Stimulated activated CD8-positive, alpha-beta memory T cell treated with anti-CD3 and anti-CD28 coated beads, Interleukin-7, amount 100 ng/mL, for 1 hour (primary cell): Measurements from ENCODE around the gene ERP44.
A peak's percentile ranks its signal among the peaks of the same experiment; 100 is the strongest.
"Not testable (repeated sequence)": the region's sequence is repeated elsewhere in the genome, so short reads cannot be mapped to it uniquely, and the experiment has no call there.

Experiments
- DNase-seq, 2 donors: peaks; one replicate each; pipeline ENCODE4 v3.0.0-alpha.2; 2020; ENCODE audit warnings: low read depth in 2 of 2

ERP44 gene

DNA sequence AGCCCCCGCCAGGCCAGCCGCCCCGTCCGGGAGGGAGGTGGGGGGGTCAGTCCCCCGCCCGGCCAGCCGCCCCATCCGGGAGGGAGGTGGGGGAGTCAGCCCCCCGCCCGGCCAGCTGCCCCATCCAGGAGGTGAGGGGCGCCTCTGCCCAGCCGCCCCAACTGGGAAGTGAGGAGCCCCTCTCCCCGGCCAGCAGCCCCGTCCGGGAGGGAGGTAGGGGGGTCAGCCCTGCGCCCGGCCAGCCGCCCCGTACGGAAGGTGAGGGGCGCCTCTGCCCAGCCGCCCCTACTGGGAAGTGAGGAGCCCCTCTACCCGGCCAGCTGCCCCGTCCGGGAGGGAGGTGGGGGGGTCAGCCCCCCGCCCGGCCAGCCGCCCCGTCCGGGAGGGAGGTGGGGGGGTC, 30.8 kb downstream of the ERP44 start:
- DNase-seq, result not testable (repeated sequence)

DNA sequence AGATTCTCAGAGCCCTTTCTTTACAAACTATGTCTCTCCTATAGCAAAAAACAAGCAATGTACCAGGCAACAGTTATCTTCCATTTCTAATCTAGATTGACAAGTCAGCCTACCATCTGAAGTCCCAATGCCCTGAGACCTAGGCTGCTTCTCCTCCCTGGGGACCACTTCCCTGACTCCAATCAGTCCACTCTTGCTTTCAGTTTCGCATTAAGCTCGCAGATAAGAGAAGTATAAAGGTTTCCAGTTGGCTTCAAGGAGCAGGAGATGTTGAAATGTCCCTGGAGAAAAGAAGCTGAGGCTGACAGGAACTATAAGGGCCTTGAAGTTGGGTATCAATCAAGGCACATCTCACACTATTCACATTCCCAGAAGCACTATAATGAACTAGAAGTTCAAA, 32.3 kb downstream of the ERP44 start:
- DNase-seq, result no peak

DNA sequence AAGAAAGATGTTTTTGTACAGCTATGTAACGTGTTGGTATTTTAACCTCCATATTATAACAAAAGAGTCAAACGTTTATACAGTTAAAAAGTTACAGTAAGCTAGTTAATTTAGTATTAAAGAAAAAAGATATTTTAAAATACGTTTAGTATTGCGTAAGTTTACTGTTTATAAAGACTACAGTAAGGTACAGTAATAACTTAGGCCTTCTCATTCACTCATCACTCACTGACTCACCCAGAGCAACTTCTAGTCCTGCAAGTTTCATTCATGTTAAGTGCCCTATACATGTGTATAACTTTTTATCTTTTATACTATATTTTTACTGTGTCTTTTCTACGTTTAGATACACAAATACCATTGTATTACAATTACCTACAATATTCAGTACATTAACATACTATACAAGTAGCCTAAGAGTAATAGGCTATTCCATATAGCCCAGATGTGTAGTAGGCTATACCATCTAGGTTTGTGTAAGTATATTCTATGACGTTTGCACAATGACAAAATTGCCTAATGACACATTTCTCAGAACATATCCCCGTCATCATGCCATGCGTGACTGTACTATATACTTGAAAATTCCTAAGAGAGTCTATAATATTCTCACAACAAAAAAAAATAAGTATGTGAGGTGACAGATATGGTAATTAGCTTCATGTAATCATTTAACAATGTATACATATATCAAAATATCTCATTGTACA, 33.8 kb downstream of the ERP44 start:
- DNase-seq, result no peak

DNA sequence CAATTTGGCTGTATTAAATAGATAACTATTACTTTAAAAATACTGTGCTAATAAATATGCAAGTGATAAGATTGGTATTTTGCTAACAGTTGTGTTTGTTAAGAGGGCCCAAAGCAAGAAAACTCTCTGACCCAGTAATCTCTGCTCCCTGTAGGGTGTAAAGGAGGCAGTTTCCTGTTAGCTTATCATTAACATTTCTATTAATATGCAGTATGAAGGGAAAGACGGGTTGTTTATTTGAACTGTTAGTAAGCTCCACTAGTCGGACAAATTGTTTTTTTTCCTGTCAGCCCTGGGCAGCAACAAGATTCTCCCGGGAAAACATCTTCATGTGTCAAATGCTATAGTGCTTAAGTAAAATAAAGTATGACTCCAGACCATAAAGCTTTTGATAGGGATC, 35.6 kb downstream of the ERP44 start:
- no peak for DNase-seq

DNA sequence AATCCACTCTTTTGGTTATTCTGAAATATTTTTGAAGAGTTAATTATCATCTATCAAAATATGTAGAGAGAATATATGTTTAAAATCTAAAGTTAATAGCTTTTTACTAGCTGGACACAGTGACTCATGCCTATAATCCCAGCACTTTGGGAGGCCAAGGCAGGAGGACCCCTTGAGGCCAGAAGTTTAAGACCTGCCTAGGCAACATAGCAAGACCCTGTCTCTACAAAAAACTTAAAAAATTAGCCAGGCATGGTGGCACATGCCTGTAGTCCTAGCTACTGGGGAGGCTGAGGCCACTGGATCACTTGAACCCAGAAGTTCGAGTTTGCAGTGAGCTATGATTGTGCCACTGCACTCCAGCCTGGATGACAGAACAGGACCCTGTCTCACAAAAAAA, 36.1 kb downstream of the ERP44 start:
- DNase-seq, result not testable (repeated sequence)

DNA sequence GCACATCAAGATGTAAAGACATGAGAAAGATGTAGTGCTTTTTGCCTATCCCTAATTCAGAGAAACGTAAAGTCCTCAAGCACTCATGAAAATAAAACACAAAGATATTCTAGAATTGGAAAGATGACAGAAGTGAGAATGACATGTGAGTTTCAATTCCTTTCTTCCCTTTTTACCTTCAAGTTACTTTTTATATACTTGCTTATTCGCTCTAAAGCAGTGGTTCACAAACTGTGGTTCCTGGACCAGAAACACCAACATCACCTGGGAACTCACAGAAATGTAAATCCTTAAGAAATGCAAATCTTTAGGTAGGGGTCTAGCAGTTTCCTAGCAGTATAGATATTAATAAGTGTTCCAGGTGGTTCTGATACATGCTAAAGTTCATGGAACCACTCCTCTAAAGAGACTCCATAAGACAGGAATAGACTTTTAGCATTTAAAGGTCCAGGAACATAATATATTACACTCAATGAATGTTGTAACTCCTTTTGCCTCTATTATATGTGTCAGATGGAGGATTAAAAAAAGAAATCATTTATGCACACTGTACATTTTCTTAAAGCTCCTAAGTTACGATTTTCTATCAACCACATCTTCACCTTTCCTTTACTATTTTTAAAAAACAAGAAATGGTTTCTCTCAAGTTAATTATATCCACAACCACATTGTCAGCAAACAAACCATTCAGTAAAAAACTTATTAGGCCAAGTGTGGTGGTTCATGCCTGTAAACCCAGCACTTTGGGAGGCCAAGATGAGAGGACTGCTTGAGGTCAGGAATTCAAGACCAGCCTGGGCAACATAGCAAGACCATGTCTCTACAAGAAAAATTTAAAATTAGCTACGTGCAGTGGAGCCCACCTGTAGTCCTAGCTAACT, 39.9 kb downstream of the ERP44 start:
- DNase-seq, result no peak

DNA sequence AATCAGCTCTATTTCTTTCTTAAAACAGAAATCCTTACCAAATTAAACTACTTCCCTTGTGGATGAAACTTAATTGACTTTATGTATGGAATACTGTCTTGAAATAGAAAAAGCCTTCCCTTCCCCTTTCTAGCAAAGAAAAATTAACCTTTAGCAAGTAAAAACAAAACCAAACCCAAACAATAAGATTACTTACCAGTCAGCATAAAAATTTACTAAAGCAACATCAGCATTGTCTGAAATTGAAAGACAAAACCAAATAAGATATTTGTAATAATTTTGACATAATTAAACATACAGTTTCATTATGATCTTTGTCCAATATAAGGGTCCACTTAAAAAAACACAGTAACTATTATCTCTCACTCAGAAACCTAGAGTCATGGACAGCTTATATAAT, 41.2 kb downstream of the ERP44 start:
- DNase-seq, result no peak

DNA sequence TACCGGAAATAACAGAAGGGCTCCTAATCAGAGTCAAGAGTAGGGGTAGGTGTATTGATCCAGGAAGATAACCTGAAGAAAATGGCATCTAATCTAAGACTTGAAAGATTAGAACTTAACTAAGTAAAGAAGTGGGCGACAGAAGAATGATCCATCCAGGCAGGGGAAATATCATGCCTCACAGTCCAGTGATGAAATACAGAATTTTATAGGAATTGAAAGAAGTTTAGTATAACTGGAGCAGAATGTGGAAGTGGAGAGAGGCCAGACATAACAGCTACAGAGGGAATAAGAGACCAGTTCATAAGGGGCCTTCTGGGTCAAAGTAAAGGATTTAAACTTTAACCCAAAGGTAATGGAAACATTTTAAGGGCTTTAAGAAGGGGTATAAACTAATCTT, 42.2 kb downstream of the ERP44 start:
- no peak for DNase-seq

DNA sequence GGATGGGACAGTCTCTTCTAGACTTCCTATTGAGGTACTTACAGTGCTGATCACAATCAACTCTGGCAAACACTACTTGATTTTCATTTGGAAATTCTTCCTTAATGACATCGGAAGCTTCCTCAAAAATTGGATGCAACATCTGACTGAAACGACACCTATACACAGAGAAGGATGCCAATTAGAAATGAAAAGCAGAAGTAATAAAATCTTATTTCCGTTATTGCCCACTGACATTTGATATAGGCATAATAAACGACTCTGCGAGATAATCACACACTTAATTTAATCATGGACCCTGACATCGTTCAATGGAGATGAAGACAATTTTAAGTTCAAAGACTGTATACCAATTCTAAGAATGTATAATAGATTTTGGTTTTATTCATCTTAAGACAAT, 46.4 kb downstream of the ERP44 start:
- no peak for DNase-seq

DNA sequence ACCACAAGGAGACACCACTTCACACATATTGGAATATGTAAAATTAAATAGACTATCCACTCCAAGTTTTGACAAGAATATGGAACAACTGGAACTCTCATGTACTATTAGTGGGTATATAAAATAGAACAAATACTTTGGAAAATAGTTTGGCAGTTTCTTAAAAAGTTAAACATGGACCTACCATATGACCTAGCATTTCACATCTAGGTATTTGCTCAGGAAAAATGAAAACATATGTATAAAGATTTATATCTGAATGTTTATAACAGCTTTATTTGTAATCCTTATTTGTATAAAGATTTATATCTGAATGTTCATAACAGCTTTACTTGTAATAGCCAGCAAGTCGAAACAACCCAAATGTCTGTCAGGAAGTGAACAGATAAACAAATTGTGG, 49.2 kb downstream of the ERP44 start:
- DNase-seq, result no peak

DNA sequence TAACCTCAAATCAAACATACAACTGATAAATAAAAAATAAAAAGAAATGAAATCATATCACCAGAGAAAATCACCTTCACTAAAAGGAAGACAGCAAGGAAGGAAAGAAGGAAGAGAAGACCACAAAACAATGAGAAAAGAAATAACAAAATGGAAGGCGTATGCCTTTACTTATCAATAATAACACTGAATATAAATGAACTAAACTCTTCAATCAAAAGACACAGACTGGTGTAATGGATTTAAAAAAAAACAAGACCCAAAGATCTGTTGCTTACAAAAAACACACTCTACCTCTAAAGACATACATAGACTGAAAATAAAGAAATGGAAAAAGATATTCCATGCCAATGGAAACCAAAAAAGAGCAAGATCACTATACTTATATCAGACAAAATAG, 60.3 kb downstream of the ERP44 start:
- no peak for DNase-seq

DNA sequence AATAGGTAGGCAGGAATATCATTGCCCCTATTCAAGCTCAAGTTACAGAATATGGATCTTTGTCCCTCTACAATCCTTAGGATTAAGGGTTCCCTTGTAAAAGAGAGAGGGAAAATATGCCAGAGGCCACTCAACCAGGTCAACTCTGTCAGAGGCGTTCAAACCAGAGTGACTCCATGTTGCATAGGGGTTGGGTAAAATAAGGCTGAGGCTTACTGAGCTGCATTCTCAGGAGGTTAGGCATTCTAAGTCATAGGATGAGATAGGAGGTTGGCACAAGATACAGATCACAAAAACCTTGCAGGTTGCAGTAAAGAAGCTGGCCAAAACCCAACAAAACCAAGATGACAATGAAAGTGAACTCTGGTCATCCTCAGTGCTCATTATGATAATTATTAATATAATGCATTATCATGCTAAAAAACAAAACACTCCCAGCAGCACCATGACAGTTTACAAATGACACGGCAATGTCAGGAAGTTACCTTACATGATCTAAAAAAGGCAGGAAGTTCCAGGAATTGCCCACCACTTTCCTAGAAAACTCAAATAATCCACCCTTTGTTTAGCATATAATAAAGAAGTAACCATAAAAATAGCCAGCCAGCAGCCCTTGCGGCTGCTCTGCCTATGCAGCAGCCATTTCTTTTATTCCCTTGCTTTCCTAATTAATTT, 64.8 kb downstream of the ERP44 start:
- no peak for DNase-seq

DNA sequence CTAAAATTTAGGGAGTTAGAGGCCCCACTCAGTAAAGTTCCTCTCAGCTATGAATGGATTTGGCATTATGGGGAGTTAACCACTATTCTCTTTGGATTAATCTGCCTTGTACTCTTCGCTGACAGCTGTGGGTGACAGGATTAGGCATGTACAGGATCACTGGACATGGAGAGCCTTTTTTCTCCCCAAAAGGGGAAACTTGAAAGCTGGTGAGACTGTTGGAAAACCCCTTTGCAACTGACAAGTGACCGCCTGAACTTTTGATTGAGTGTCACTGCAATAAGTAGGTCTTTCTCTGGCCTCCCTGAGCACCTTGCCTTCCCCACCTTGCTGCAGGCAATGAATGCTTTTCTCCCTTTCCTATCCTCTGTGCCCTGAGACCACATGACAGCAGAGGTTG, 68.3 kb downstream of the ERP44 start:
- DNase-seq, result no peak

DNA sequence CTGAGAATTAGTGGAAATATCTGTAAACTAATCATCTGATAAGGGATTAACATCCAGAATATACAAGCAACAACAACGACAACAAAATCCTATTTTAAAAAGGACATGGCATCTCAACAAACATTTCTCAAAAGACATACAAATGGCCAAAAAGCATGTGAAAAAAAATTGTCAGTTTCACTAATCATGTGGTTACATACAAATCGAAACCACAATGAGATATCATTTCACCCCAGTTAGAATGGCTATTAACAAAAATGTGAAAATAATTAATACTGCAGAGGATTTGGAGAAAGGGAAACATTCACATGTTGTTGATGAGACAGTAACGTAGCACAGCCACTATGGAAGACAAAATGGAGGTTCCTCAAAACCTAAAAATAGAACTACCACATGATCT, 69.5 kb downstream of the ERP44 start:
- no peak for DNase-seq

DNA sequence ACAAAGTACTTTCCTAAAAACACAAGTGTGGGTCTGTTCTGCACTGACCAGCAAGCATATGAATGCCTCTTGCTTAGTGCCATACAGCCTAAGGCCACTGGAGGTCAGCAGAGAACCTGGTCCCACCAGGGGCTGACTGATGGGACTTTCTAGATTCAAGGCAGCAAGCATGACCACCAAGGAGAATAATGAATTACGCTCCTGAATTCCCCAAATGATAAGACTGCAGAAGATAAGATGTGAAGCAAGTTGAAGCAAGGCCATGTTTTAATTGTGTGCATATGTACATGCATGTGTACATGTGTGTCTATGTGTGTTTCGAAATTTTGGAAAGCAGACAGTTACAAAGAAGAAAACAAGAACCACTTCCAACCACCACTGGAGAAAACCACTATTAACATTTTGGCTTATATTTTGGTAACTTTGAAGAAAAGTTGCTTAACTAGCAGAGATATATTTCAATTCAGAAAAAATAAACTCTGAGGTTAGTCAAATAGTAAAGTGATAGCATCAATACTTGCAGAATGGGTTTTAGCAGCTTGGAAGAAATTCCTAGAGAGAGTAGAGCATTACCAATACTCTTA, 70.5 kb downstream of the ERP44 start:
- peak; percentile 23 to 42 for DNase-seq

DNA sequence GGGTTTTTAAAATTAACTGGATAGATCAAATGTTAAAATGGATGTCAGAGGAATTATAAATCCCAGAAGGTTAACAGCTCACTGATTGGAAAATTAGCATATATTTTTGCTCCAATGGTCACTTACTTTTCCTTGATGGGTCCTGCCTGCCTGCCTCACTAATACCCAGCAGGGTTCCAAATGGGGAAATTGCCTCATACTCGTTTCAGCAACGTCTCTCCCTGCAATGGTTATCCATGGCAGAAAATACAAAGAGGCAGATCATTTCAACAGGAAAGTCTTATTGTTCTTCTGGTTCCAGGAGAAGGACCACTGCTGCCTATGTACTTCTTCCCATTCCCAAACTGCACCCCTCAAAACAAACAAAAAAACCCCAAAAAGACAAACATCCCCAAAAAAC, 71.3 kb downstream of the ERP44 start:
- no peak for DNase-seq

DNA sequence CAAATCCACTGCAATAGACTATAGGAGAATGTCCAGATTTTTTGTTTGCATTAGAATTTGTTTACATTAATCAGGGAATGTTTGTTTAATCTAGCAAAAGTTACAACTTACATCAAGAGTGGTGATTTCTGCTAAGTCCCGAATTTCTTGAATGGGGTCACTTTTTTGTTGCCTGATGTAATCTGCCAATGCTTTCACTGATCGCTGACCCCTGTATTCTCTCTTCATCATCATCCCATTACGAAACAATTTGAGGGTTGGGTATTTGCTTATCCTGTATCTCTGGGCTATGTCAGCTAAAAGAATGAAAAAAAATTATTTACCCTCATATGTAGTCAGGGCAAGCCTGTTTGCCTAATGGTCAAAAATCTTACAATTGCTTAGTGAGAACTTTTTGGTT, 76.9 kb downstream of the ERP44 start:
- DNase-seq, result no peak

DNA sequence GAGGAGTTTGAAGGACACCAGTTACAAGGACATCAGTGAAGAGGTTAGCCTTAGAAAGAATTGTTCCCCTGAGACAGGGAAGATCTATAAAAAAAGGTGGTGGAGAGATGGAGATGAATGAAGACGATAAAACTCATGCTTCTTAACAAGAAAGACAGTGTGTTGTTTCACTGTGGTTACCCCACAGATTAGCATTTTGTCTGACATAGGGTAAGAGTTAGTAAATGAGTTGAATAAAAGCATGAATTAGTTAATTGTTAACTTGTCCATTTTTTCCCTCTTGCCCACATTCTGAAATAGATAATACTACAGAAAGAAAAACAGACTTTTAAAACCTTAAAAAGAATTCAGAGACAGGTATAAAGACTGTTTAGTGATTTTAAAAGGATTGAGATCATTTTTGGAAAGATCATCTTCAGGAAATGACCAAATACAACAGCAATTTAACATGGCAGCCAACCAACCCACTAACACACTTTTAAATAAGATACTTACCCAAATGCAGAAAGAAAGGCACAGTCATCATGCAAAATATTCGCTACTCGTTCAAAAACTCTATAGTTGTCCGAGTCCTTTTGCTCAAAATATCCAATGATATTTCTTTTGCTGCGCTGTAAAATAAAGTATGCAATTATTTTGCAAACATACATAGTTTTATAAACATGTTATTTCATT, 78.5 kb downstream of the ERP44 start:
- no peak for DNase-seq

DNA sequence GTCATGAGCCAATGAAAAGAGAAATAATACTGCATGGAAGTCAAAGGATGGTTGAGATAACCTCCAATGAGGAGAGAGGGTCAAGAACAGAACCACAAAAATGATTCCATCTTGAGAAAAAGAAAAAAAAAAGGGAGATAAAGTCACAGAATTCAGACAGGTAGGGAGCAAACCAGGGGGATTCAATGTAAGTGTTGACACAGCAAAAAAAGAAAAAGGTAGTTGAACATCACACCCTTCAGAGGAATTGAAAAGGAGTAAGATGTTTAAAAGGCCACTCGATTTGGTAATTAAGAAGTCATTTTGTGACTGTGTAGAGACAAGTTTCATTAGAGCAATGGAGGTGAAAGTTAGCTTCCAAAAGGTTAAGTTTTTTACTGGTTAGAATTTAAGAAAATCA, 79.3 kb downstream of the ERP44 start:
- no peak for DNase-seq

DNA sequence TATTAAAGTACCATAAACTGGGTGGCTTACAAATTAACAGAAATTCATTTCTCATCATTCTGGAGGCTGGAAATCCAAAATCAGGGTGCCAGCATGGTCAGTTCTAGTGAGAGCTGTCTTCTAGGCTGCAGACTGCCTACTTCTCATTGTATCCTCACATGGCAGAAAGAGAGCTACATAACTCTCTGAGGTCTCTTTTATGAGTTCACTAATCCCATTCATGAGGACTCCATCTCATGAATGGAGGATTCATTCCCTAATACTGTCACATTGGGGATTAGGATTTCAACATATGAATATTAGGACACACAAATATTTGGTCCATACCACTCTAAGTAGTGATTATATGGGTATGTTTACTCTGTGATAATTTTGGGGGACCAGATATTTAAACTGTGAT, 84.0 kb downstream of the ERP44 start:
- DNase-seq, result no peak

DNA sequence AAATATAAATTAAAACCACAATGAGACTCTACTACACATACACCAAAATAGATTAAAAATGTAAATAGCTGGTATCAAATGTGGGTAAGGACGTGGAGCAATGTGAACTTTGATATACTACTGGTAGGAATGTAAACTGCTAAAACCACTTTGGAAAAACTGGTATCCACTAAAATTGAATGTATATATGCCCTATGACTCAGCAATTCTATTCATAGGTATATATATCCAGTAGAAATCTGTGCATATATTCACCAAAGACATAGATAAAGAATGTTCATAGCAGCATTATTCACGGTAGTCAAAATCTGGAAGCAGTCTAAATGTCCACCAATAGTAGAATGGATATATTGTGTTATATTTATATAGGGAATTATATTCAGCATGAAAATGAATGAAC, 85.2 kb downstream of the ERP44 start:
- no peak for DNase-seq

DNA sequence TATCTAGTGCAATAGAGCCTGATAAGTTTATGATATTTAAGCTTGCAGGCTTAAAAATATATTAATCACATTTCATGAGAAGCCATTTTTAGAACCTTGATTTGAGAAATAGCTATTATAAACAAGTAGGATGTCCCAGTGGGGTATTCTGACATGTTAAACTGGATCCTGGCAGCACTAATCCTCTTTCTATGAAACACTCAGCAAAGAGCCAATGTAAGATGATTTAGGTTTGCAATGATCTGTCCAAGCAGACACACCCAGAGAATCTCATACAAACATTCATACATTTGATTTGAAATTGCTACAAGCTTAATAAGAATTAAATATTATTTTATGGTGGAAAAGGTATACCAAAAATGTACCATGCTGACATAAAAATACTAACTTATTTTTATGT, 86.5 kb downstream of the ERP44 start:
- DNase-seq, result no peak
